ENCODE measurements around the gene TTLL11.
A peak's percentile ranks its signal among the peaks of the same experiment; 100 is the strongest.
"Not testable (repeated sequence)": the region's sequence is repeated elsewhere in the genome, so short reads cannot be mapped to it uniquely, and the experiment has no call there.

Gene TTLL11

DNA sequence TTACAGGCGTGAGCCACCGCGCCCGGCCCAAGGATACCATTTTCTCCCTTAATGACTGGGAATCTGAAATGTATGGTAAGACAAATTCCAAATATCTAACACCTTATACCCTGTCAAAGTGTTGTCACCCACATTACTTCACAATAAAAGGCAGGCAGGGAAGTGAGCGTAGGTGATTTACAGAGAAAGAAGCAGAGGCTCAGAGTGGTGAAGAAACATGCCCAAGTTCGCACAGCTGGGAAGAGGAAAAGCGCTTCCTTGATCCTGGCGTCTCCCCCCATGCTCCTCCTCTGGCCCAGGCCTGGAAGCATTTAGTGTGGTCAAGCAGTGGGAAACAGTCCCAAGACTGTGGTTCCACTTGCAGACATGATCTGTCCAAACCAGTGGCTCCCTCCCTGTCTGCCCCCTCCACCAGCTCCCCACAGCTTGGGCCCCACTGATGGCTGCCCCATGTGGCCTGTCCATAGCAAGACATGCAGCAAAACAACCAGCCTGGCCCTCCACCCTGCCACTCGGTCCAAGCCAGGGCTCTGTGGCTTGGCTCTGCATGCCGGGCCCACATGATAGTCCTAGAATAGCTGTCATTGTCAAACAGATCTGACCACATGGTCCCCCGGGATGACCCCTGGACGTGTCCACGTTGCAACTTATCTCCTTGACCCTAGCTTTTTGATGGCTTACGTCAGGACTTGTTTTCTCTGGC, 107.2 kb downstream of the TTLL11 start:
- Histone ChIP-seq H3K27ac (no peak overlapping the region), H3K36me3 (no peaks in the 10 kb centered on the region), H3K27me3 (ENCODE audit: insufficient read depth, low read depth, severe bottlenecking) (no peaks in the 10 kb centered on the region), H3K9me3 (ENCODE audit: severe bottlenecking) (no peaks in the 10 kb centered on the region), H3K4me3 (ENCODE audit: low read depth, low read length) (no peak overlapping the region)
- peak; percentile 43 for TF ChIP-seq CTCF (IDR thresholded peaks at IDR 0.05; ENCODE audit: low read depth, low read length)
- DNase-seq: peak; percentile 34

DNA sequence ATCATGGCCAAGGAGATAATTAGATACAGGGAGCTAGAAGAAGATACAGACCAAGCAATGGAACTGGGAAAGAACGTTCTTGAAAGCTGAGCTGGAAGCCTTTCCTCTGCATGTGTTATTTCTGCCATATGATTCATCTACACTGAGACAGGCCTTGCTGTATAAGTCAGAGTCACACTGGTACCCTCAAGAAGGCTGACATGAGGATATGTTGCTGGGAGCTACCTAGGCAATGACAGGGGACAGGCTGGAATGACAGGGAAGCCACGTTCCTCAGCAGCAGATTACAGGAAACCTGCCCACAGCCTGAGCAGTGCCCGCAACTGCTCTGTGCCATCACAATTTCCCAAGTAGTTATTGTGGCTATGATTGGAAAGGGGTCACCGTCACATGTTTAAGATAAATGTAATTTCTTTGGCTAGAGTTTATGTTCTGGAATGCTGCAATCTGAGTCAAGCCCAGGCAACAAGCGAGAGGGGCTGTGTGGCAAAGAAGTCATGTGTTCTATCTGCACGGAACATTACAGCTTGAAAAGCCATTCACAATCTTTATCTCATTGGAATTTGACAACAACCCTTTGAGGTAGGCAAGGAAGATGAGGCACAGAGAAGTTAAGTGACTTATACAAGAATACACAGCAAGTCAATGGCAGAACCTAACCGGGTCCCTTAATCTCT, 108.2 kb downstream of the TTLL11 start:
- no peak for DNase-seq
- no peak for TF ChIP-seq CTCF (IDR thresholded peaks at IDR 0.05; ENCODE audit: low read depth, low read length)
- H3K27me3 ChIP-seq (ENCODE audit: insufficient read depth, low read depth, severe bottlenecking): no peaks in the 10 kb centered on the region
- no peaks in the 10 kb centered on the region for H3K9me3 ChIP-seq (ENCODE audit: severe bottlenecking)
- H3K27ac ChIP-seq: no peak overlapping the region
- no peaks in the 10 kb centered on the region for H3K36me3 ChIP-seq
- H3K4me3 ChIP-seq (ENCODE audit: low read depth, low read length): no peak overlapping the region

DNA sequence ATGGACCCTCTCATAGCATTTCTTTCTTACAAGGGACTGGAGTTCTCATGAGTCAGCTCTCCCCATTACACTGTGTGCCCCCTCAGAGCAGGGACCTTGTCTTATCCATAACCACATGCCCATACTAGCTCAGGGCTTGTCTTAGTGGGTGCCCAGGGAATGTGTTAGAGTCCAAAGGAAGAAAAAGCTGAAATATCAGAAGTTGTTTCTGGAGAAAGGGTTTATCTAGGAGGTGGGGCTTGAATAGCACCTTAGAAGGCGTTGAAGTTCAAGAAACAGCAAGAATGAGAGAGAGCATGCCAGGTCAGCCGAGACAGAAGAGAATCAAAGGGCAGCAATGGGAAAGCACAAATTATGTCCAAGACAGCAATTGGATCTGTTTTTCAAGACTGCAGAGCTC, 109.4 kb downstream of the TTLL11 start:
- Histone ChIP-seq H3K36me3 (no peaks in the 10 kb centered on the region), H3K27me3 (ENCODE audit: insufficient read depth, low read depth, severe bottlenecking) (no peaks in the 10 kb centered on the region), H3K9me3 (ENCODE audit: severe bottlenecking) (no peaks in the 10 kb centered on the region), H3K27ac (no peak overlapping the region), H3K4me3 (ENCODE audit: low read depth, low read length) (no peak overlapping the region)
- no peak for TF ChIP-seq CTCF (IDR thresholded peaks at IDR 0.05; ENCODE audit: low read depth, low read length)
- no peak for DNase-seq

- H3K4me3 ChIP-seq (ENCODE audit: low read depth, low read length): no peak overlapping the region
- no peak overlapping the region for H3K27ac ChIP-seq
- no peak for DNase-seq
- no peaks in the 10 kb centered on the region for H3K9me3 ChIP-seq (ENCODE audit: severe bottlenecking)
- H3K27me3 ChIP-seq (ENCODE audit: insufficient read depth, low read depth, severe bottlenecking): no peaks in the 10 kb centered on the region
- no peaks in the 10 kb centered on the region for H3K36me3 ChIP-seq
- no peak for TF ChIP-seq CTCF (IDR thresholded peaks at IDR 0.05; ENCODE audit: low read depth, low read length)
These were observed 111.8 kb downstream of the TTLL11 start for GRCh38 chr9:121981118-121981883.

DNA sequence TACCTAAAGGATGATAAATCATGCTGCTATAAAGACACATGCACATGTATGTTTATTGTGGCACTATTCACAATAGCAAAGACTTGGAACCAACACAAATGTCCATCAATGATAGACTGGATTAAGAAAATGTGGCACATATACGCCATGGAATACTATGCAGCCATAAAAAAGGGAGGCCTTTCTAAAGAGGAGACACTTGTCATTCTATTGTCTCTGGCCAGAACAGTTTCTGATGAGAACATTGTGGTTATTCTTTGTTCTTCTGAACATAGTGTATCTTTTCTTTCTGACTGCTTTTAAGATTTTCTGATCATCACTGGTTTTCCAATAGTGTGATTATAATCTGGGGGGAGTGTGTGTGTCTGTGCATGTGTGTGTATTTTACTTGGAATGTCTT, 112.4 kb downstream of the TTLL11 start:
- H3K36me3 ChIP-seq; DNase-seq; H3K9me3 ChIP-seq (ENCODE audit: severe bottlenecking): not testable (repeated sequence)

GRCh38 chr9:121979736-121980135, 113.4 kb downstream of the TTLL11 start:
- no peak for DNase-seq
- Histone ChIP-seq H3K4me3 (ENCODE audit: low read depth, low read length) (no peak overlapping the region), H3K27ac (no peak overlapping the region), H3K36me3 (no peaks in the 10 kb centered on the region), H3K9me3 (ENCODE audit: severe bottlenecking) (no peaks in the 10 kb centered on the region), H3K27me3 (ENCODE audit: insufficient read depth, low read depth, severe bottlenecking) (no peaks in the 10 kb centered on the region)
- no peak for TF ChIP-seq CTCF (IDR thresholded peaks at IDR 0.05; ENCODE audit: low read depth, low read length)

More for the DNA sequence above, 112.4 kb downstream of the TTLL11 start:
- not testable (repeated sequence) for H3K27ac ChIP-seq; H3K4me3 ChIP-seq (ENCODE audit: low read depth, low read length); H3K27me3 ChIP-seq (ENCODE audit: insufficient read depth, low read depth, severe bottlenecking)

Measured in WERI-Rb-1 (cell line).